Stomach (tissue), 4 donors: ENCODE data around the gene SSBP4.

Source experiments
- CTCF ChIP-seq, 7 experiments: fragments of 450-650 bp in 4 of 7; fragments of 200-600 bp in 3 of 7; sonication (generic) in 3 of 7; IDR thresholded peaks; one replicate each; pipeline ENCODE4 v1.5.1; 2016 to 2019; ENCODE audit warnings: antibody characterized with exemption in 7 of 7, control low read depth in 2 of 7, mild to moderate bottlenecking in 1 of 7
- EP300 ChIP-seq: sonication (generic); formaldehyde crosslinking; IDR thresholded peaks from one replicate; pipeline ENCODE4 v1.6.1; 2017; ENCODE audit warnings: antibody characterized with exemption
- POLR2A ChIP-seq, 4 donors: fragments of 450-650 bp; IDR thresholded peaks; one replicate each; pipeline ENCODE4 v1.6.1; 2016; ENCODE audit warnings: antibody characterized with exemption in 4 of 4, control low read depth in 2 of 4, mild to moderate bottlenecking in 1 of 4, moderate library complexity in 1 of 4
- POLR2AphosphoS5 ChIP-seq, 3 donors: sonication (generic); formaldehyde crosslinking; IDR thresholded peaks; one replicate each; pipeline ENCODE4 v1.6.1; 2016; ENCODE audit warnings: antibody characterized with exemption in 3 of 3

- TF ChIP-seq CTCF (IDR thresholded peaks at IDR 0.05) (no peak), POLR2A (IDR thresholded peaks at IDR 0.05) (no peak), POLR2AphosphoS5 (IDR thresholded peaks at IDR 0.05) (no peak), EP300 (no peak)
These were observed 6.5 kb upstream of the SSBP4 start for GRCh38 chr19:18412610-18413239.
